Measurements from ENCODE around the gene TMEM150B. TPM values are rescaled to one million over a fixed set of nuclear protein-coding genes. Genes with fewer than 3 reads are reported as not detected.

Gene TMEM150B
- total RNA-seq, 1 donor from 2014 or later, result not detected

- Histone ChIP-seq H3K4me3 (no peak overlapping the region), H3K4me1 (no peaks in the 10 kb centered on the region), H3K36me3 (no peaks in the 10 kb centered on the region), H3K27ac (no peak overlapping the region), H3K9me3 (no peaks in the 10 kb centered on the region), H3K27me3 (no peaks in the 10 kb centered on the region)
- intact Hi-C loops (cut with DNase I), result no loop called here
- TF ChIP-seq POLR2AphosphoS5 (IDR thresholded peaks at IDR 0.05; ENCODE audit: insufficient read depth in 1 of 2, low read depth in 1 of 2) (no peak), CTCF (IDR thresholded peaks at IDR 0.05) (no peak), POLR2A (IDR thresholded peaks at IDR 0.05) (no peak)
- no peak for DNase-seq (ENCODE audit: extremely low spot score in 2 of 2)
Measured at GRCh38 chr19:55289117-55289796, 35.9 kb downstream of the TMEM150B start.

- Histone ChIP-seq H3K9me3 (no peaks in the 10 kb centered on the region), H3K27me3 (no peaks in the 10 kb centered on the region), H3K27ac (no peak overlapping the region), H3K36me3 (no peaks in the 10 kb centered on the region), H3K4me1 (no peaks in the 10 kb centered on the region), H3K4me3 (no peak overlapping the region)
- TF ChIP-seq CTCF (IDR thresholded peaks at IDR 0.05) (no peak), POLR2AphosphoS5 (IDR thresholded peaks at IDR 0.05; ENCODE audit: insufficient read depth in 1 of 2, low read depth in 1 of 2) (no peak), POLR2A (IDR thresholded peaks at IDR 0.05) (no peak)
- intact Hi-C loops (cut with DNase I), result no loop called here
- DNase-seq (ENCODE audit: extremely low spot score in 2 of 2), result no peak
Measured at GRCh38 chr19:55287361-55288079, 37.6 kb downstream of the TMEM150B start.

GRCh38 chr19:55285229-55285890, 39.8 kb downstream of the TMEM150B start:
- intact Hi-C loops (cut with DNase I), result no loop called here
- peaks cover 7% of the 10 kb centered on the region for H3K4me1 ChIP-seq
- H3K36me3 ChIP-seq, result no peaks in the 10 kb centered on the region
- peak overlapping the region; percentile 50 to 68 for H3K4me3 ChIP-seq
- H3K9me3 ChIP-seq, result no peaks in the 10 kb centered on the region
- TF ChIP-seq POLR2A (IDR thresholded peaks at IDR 0.05), result no peak
- TF ChIP-seq CTCF (IDR thresholded peaks at IDR 0.05), result no peak
- TF ChIP-seq POLR2AphosphoS5 (IDR thresholded peaks at IDR 0.05; ENCODE audit: insufficient read depth in 1 of 2, low read depth in 1 of 2), result no peak
- peak overlapping the region; percentile 82 for H3K27ac ChIP-seq
- no peaks in the 10 kb centered on the region for H3K27me3 ChIP-seq
- no peak for DNase-seq (ENCODE audit: extremely low spot score in 2 of 2)

GRCh38 chr19:55284405-55285058, 40.6 kb downstream of the TMEM150B start:
- TF ChIP-seq POLR2AphosphoS5 (IDR thresholded peaks at IDR 0.05; ENCODE audit: insufficient read depth in 1 of 2, low read depth in 1 of 2) (no peak), POLR2A (IDR thresholded peaks at IDR 0.05) (no peak), CTCF (IDR thresholded peaks at IDR 0.05) (no peak)
- Histone ChIP-seq H3K4me1 (peaks cover 11% of the 10 kb centered on the region), H3K27ac (peak overlapping the region; percentile 82), H3K9me3 (no peaks in the 10 kb centered on the region), H3K27me3 (no peaks in the 10 kb centered on the region), H3K4me3 (peak overlapping the region; percentile 50 to 68), H3K36me3 (no peaks in the 10 kb centered on the region)
- no peak for DNase-seq (ENCODE audit: extremely low spot score in 2 of 2)
- intact Hi-C loops (cut with DNase I), result no loop called here
